GM12878 (cell line): ENCODE measurements around the gene PPARA. TPM values are rescaled to one million over a fixed set of nuclear protein-coding genes. Genes with fewer than 3 reads are reported as not detected.

Source experiments
- ATAC-seq: fragments of 200-7000 bp; cut with Tn5 transposase; 3 replicates; pipeline ENCODE4 v1.9.1; 2020; ENCODE audit warnings: mild to moderate bottlenecking, moderate library complexity
- BruUV-seq: library from RNA; stranded (reverse); fragments of 400-500 nt; replicated peaks from 2 replicates; lab custom pipeline; 2021; lab: Mats Ljungman, UMichigan
- CTCF ChIA-PET: fragments of 300-600 bp; sonication (Branson Sonifier 250); formaldehyde crosslinking; extraction: SDS; loops from one replicate; lab custom pipeline; 2021; ENCODE audit warnings: inconsistent platforms; lab: Yijun Ruan, JAX
- POLR2A ChIA-PET: fragments of 350-600 bp; formaldehyde crosslinking; extraction: SDS; loops from one replicate; lab custom pipeline; 2021; ENCODE audit warnings: inconsistent platforms; lab: Charles Lee
- RAD21 ChIA-PET: fragments of 300-600 bp; sonication (Branson Sonifier 250); formaldehyde crosslinking; loops from one replicate; lab custom pipeline; 2023; ENCODE audit warnings: antibody characterized with exemption; ENCODE audit not compliant: unreplicated experiment; lab: Charles Lee
- SMC1A ChIA-PET: fragments of 300-600 bp; sonication (Branson Sonifier 250); formaldehyde crosslinking; loops from one replicate; lab custom pipeline; 2023; ENCODE audit not compliant: unreplicated experiment, uncharacterized antibody; lab: Charles Lee
- DNase-seq: peaks from one replicate; pipeline ENCODE4 v3.0.0-alpha.2; 2011; ENCODE audit warnings: low read depth, low spot score
- FAIRE-seq: peaks from 3 replicates; lab custom pipeline; 2011; peaks lifted over from hg19 to GRCh38; lab: Jason Lieb, UNC
- H2AFZ ChIP-seq: 2 replicates; pipeline ENCODE4 v1.6.0; 2011; ENCODE audit warnings: low read depth, low read length, control low read depth; ENCODE audit not compliant: control insufficient read depth
- H3K27ac ChIP-seq: 2 replicates; pipeline ENCODE4 v1.5.1; 2011; ENCODE audit warnings: control low read depth; ENCODE audit not compliant: control insufficient read depth, insufficient read depth
- H3K27me3 ChIP-seq, 2 experiments: replicated peaks in 1 of 2; 2 replicates each; pipeline versions ENCODE4 v1.6.0 to v1.6.1; 2011; ENCODE audit warnings: low read length in 1 of 2; ENCODE audit not compliant: control insufficient read depth in 2 of 2, insufficient read depth in 2 of 2
- H3K36me3 ChIP-seq, 2 experiments: 2 replicates each; pipeline ENCODE4 v1.5.1; 2011; ENCODE audit warnings: low read length in 1 of 2; ENCODE audit not compliant: control insufficient read depth in 2 of 2, insufficient read depth in 2 of 2
- H3K4me1 ChIP-seq: 2 replicates; pipeline ENCODE4 v1.6.1; 2011; ENCODE audit warnings: mild to moderate bottlenecking, low read length, moderate library complexity, mixed read lengths; ENCODE audit not compliant: control insufficient read depth, insufficient read depth
- H3K4me2 ChIP-seq: 2 replicates; pipeline ENCODE4 v1.6.0; 2011; ENCODE audit warnings: control low read depth; ENCODE audit not compliant: control insufficient read depth, insufficient read depth
- H3K4me3 ChIP-seq: fragments of 200-600 bp; sonication (generic); 2 replicates; pipeline ENCODE4 v1.5.1; 2016
- H3K79me2 ChIP-seq: 2 replicates; pipeline ENCODE4 v1.6.0; 2011; ENCODE audit warnings: low read length; ENCODE audit not compliant: control insufficient read depth, insufficient read depth
- H3K9ac ChIP-seq: 2 replicates; pipeline ENCODE4 v1.8.0; 2011; ENCODE audit warnings: low read length, control low read depth, mixed read lengths; ENCODE audit not compliant: control insufficient read depth, insufficient read depth
- H3K9me3 ChIP-seq: replicated peaks from 3 replicates; pipeline ENCODE4 v1.5.1; 2011; ENCODE audit warnings: mild to moderate bottlenecking, low read length; ENCODE audit not compliant: control insufficient read depth, insufficient read depth
- H4K20me1 ChIP-seq: 2 replicates; pipeline ENCODE4 v1.6.0; 2011; ENCODE audit not compliant: control insufficient read depth, insufficient read depth
- ATF3 ChIP-seq: IDR thresholded peaks from 2 replicates; pipeline ENCODE4 v1.6.1; 2011; ENCODE audit warnings: low read depth, mild to moderate bottlenecking, low read length, moderate library complexity, borderline replicate concordance; ENCODE audit errors: extremely low read depth
- CHD1 ChIP-seq: IDR thresholded peaks from 2 replicates; pipeline ENCODE4 v1.6.1; 2012; ENCODE audit warnings: low read depth, low read length, improper control_type of control experiment
- CREB1 ChIP-seq: IDR thresholded peaks from 2 replicates; pipeline ENCODE4 v1.6.1; 2012; ENCODE audit warnings: low read depth, mild to moderate bottlenecking, inconsistent platforms
- E2F8 ChIP-seq: fragments of 450-650 bp; IDR thresholded peaks from 2 replicates; pipeline ENCODE4 v1.6.1; 2018; ENCODE audit warnings: mild to moderate bottlenecking, low read depth, moderate library complexity; ENCODE audit not compliant: partially characterized antibody
- E4F1 ChIP-seq: fragments of 450-650 bp; IDR thresholded peaks from 2 replicates; pipeline ENCODE4 v1.6.1; 2018; ENCODE audit warnings: borderline replicate concordance, mild to moderate bottlenecking; ENCODE audit not compliant: partially characterized antibody
- RUNX3 ChIP-seq: IDR thresholded peaks from 2 replicates; pipeline ENCODE4 v1.6.1; 2012; ENCODE audit warnings: low read length, inconsistent platforms
- SMC3 ChIP-seq: IDR thresholded peaks from 2 replicates; pipeline ENCODE4 v1.6.1; 2011; ENCODE audit warnings: low read length, improper control_type of control experiment, borderline replicate concordance
- STAT1 ChIP-seq: fragments of 450-650 bp; conservative IDR thresholded peaks from 2 replicates; pipeline ENCODE4 v1.6.1; 2014; ENCODE audit warnings: antibody characterized with exemption, mild to moderate bottlenecking
- ZBTB4 ChIP-seq: fragments of 450-650 bp; formaldehyde crosslinking; IDR thresholded peaks from 2 replicates; pipeline ENCODE4 v1.4.0; 2022; ENCODE audit warnings: mild to moderate bottlenecking, moderate library complexity
- WGBS: methylation state at CpG from one replicate; pipeline ENCODE4 v1.1.6; 2016; ENCODE audit warnings: low lambda C conversion rate; ENCODE audit not compliant: insufficient replicate concordance, insufficient coverage; ENCODE audit errors: missing lambda C conversion rate; 5-methylcytosine and 5-hydroxymethylcytosine counted together
- in situ Hi-C: fragments of 300-500 bp; cut with MboI; formaldehyde crosslinking; loops from 9 replicates; pipeline ENCODE4 v1.14.3; 2018; ENCODE audit warnings: mixed read lengths
- intact Hi-C: fragments of 100-400 bp; cut with micrococcal nuclease; formaldehyde crosslinking; loops from one replicate; pipeline ENCODE4 v1.14.2; 2022; ENCODE audit not compliant: unreplicated experiment
- polyA plus RNA-seq, 11 experiments: library from polyadenylated mRNA; depleted of rRNA in 4 of 11; unstranded in 6 of 11; stranded (reverse) in 5 of 11; fragments of >200 nt; fragmentation: Nextera tagmentation in 4 of 11; fragmentation: Illumina TruSeq in 1 of 11; extraction: Ambion mirVana in 4 of 11; extraction: Trizol in 1 of 11; gene quantifications; 1 replicate in 1 of 11; 2 replicates in 10 of 11; pipeline versions ENCODE4 v1.2.1 to v1.2.3, GENCODE V29; 2011 to 2016; ENCODE audit warnings: inconsistent platforms in 2 of 11, missing spikeins in 2 of 11, low read depth in 1 of 11
- total RNA-seq, 4 experiments: library from RNA; depleted of rRNA in 3 of 4; stranded (reverse); fragments of >200 nt in 3 of 4; fragmentation: Illumina TruSeq in 1 of 4; extraction: Trizol in 1 of 4; gene quantifications; 2 replicates each; pipeline versions ENCODE4 v1.2.1 to v1.2.3, GENCODE V29; 2013 to 2021

Gene PPARA
- total and polyA plus RNA-seq, 10 of the 15 experiments (the other 5 are each of a cell fraction or from before 2014, with no cell fraction given) = 0.72 to 10.4 (median 4.6) TPM

GRCh38 chr22:46226577-46226976 lies 76.3 kb downstream of the PPARA start:
- no TSS peak for BruUV-seq
- intact Hi-C loops = no loop called here
- ATAC-seq (no peak), DNase-seq (no peak), FAIRE-seq (no peak)
- no peak overlapping the region for H3K4me2 ChIP-seq
- H3K27me3 ChIP-seq = no peaks in the 10 kb centered on the region
- H3K4me3 ChIP-seq = no peak overlapping the region
- no peaks in the 10 kb centered on the region for H3K79me2 ChIP-seq
- H3K9ac ChIP-seq = no peak overlapping the region
- H4K20me1 ChIP-seq = no peaks in the 10 kb centered on the region
- H3K4me1 ChIP-seq = no peaks in the 10 kb centered on the region
- H2AFZ ChIP-seq = no peak overlapping the region
- POLR2A ChIA-PET = no interaction called here
- in situ Hi-C loops = no loop called here
- SMC1A ChIA-PET = no interaction called here
- RAD21 ChIA-PET = no interaction called here
- WGBS = 99% methylated on average over 7 of the region's 7 CpGs
- H3K27ac ChIP-seq = no peak overlapping the region
- H3K9me3 ChIP-seq = no peaks in the 10 kb centered on the region
- H3K36me3 ChIP-seq = no peaks in the 10 kb centered on the region
- CTCF ChIA-PET = interaction anchor here (0.6 kb wide), 1 partner anchor 307 kb away, joined by 3 read pairs; no protein-coding TSS in a partner anchor
- TF ChIP-seq SMC3 (no peak), E2F8 (no peak), RUNX3 (no peak), E4F1 (no peak), STAT1 (no peak), ATF3 (no peak), ZBTB4 (CRISPR knock-in tag) (no peak), CREB1 (no peak), CHD1 (no peak)
